ELR (cell line): Measurements from ENCODE around the gene ITGAX.
"Not testable (repeated sequence)": the region's sequence is repeated elsewhere in the genome, so short reads cannot be mapped to it uniquely, and the experiment has no call there.

Source experiments
- DNase-seq: peaks from one replicate; pipeline ENCODE4 v3.0.0-alpha.2; 2015; ENCODE audit warnings: low read depth

The ITGAX gene

GRCh38 chr16:31410082-31410481, 55.1 kb downstream of the ITGAX start:
- no peak for DNase-seq

- no peak for DNase-seq
These were observed 56.3 kb downstream of the ITGAX start for GRCh38 chr16:31411024-31411844.

- no peak for DNase-seq
These were observed 57.8 kb downstream of the ITGAX start for GRCh38 chr16:31412750-31413149.

GRCh38 chr16:31413381-31413780, 58.4 kb downstream of the ITGAX start:
- DNase-seq: no peak

- DNase-seq: no peak
These were observed 59.0 kb downstream of the ITGAX start for GRCh38 chr16:31413943-31414342.

GRCh38 chr16:31414706-31415105, 59.7 kb downstream of the ITGAX start:
- DNase-seq: no peak

- DNase-seq: no peak
These were observed 61.4 kb downstream of the ITGAX start for GRCh38 chr16:31416371-31416770.

- not testable (repeated sequence) for DNase-seq
These were observed 62.1 kb downstream of the ITGAX start for GRCh38 chr16:31417036-31417435.

GRCh38 chr16:31417916-31418315, 62.9 kb downstream of the ITGAX start:
- DNase-seq: no peak

- DNase-seq: no peak
These were observed 65.1 kb downstream of the ITGAX start for GRCh38 chr16:31420037-31420436.

- DNase-seq: no peak
These were observed 66.6 kb downstream of the ITGAX start for GRCh38 chr16:31421587-31421986.

- no peak for DNase-seq
These were observed 68.3 kb downstream of the ITGAX start for GRCh38 chr16:31423241-31423640.

- no peak for DNase-seq
These were observed 68.8 kb downstream of the ITGAX start for GRCh38 chr16:31423801-31424200.

GRCh38 chr16:31427441-31428278, 72.7 kb downstream of the ITGAX start:
- no peak for DNase-seq

GRCh38 chr16:31428279-31428597, 73.3 kb downstream of the ITGAX start, which contains the start of gene COX6A2:
Gene COX6A2, minus strand, starts transcription at chr16:31428360. Its CDS starts 35 bp downstream, at chr16:31428325.
- no peak for DNase-seq

GRCh38 chr16:31428638-31429247, 73.8 kb downstream of the ITGAX start:
- DNase-seq: no peak

GRCh38 chr16:31429314-31429713, 74.3 kb downstream of the ITGAX start:
- DNase-seq: no peak

GRCh38 chr16:31429796-31430195, 74.8 kb downstream of the ITGAX start:
- DNase-seq: no peak

- DNase-seq: no peak
These were observed 75.5 kb downstream of the ITGAX start for GRCh38 chr16:31430380-31431052.
